VCaP (cell line): ENCODE data around the gene SLTM.
A peak's percentile ranks its signal among the peaks of the same experiment; 100 is the strongest.

Experiments used
- H3K27ac ChIP-seq: fragments of 450-650 bp; 2 replicates; pipeline ENCODE4 v1.5.1; 2017
- CTCF ChIP-seq: fragments of 450-650 bp; conservative IDR thresholded peaks from 2 replicates; pipeline ENCODE4 v1.5.1; 2017; ENCODE audit warnings: mild to moderate bottlenecking, moderate library complexity

Gene SLTM

GRCh38 chr15:58933281-58934113, at the start of gene SLTM:
SLTM (minus strand) TSS chr15:58933679; CDS start chr15:58933565, 114 bp downstream.
- H3K27ac ChIP-seq, result peak within 1 kb of the TSS; percentile 97
- TF ChIP-seq CTCF, result no peak

GRCh38 chr15:58983261-58983660, 49.8 kb upstream of the SLTM start:
- TF ChIP-seq CTCF, result no peak
- H3K27ac ChIP-seq, result no peak overlapping the region

- no peak overlapping the region for H3K27ac ChIP-seq
- no peak for TF ChIP-seq CTCF
These were observed 48.5 kb upstream of the SLTM start for GRCh38 chr15:58981808-58982475.

- H3K27ac ChIP-seq, result no peak overlapping the region
- TF ChIP-seq CTCF, result peak; percentile 54
These were observed 47.0 kb upstream of the SLTM start for GRCh38 chr15:58980351-58980939.

GRCh38 chr15:58977887-58978286, 44.4 kb upstream of the SLTM start:
- no peak for TF ChIP-seq CTCF

GRCh38 chr15:58967479-58967878, 34.0 kb upstream of the SLTM start:
- no peak for TF ChIP-seq CTCF
- no peak overlapping the region for H3K27ac ChIP-seq

More at GRCh38 chr15:58977887-58978286, 44.4 kb upstream of the SLTM start:
- H3K27ac ChIP-seq, result no peak overlapping the region

- no peak overlapping the region for H3K27ac ChIP-seq
- no peak for TF ChIP-seq CTCF
These were observed 33.2 kb upstream of the SLTM start for GRCh38 chr15:58966698-58967097.
